GM19239 (cell line): ENCODE data around the gene STIMATE.
A peak's percentile ranks its signal among the peaks of the same experiment; 100 is the strongest.

Experiments
- DNase-seq: peaks from one replicate; pipeline ENCODE4 v3.0.0; 2011; ENCODE audit warnings: low spot score; ENCODE audit not compliant: insufficient read length
- FAIRE-seq: peaks from 2 replicates; lab custom pipeline; 2011; peaks lifted over from hg19 to GRCh38; lab: Jason Lieb, UNC

The STIMATE gene

GRCh38 chr3:52873433-52874159, 23.8 kb downstream of the STIMATE start:
- FAIRE-seq (no peak), DNase-seq (no peak)

- DNase-seq (no peak), FAIRE-seq (no peak)
Observed at GRCh38 chr3:52872245-52872644, 25.1 kb downstream of the STIMATE start.

GRCh38 chr3:52871761-52872160, 25.6 kb downstream of the STIMATE start:
- DNase-seq (no peak), FAIRE-seq (no peak)

GRCh38 chr3:52870471-52870870, 26.9 kb downstream of the STIMATE start:
- no peak for FAIRE-seq
- DNase-seq, result no peak

GRCh38 chr3:52866427-52866826, 30.9 kb downstream of the STIMATE start:
- FAIRE-seq, result no peak
- DNase-seq, result no peak

GRCh38 chr3:52865994-52866393, 31.4 kb downstream of the STIMATE start:
- no peak for DNase-seq
- FAIRE-seq, result no peak

- no peak for FAIRE-seq
- DNase-seq, result no peak
Observed at GRCh38 chr3:52860424-52860768, 37.0 kb downstream of the STIMATE start.

GRCh38 chr3:52859686-52860423, 37.5 kb downstream of the STIMATE start:
- FAIRE-seq (no peak), DNase-seq (no peak)

GRCh38 chr3:52857864-52858263, 39.5 kb downstream of the STIMATE start:
- DNase-seq (no peak), FAIRE-seq (no peak)

- DNase-seq (no peak), FAIRE-seq (no peak)
Observed at GRCh38 chr3:52857133-52857532, 40.2 kb downstream of the STIMATE start.

GRCh38 chr3:52856666-52857065, 40.7 kb downstream of the STIMATE start:
- no peak for FAIRE-seq
- DNase-seq, result no peak

GRCh38 chr3:52854013-52854412, 43.3 kb downstream of the STIMATE start:
- no peak for DNase-seq
- no peak for FAIRE-seq

GRCh38 chr3:52852419-52852818, 44.9 kb downstream of the STIMATE start:
- no peak for DNase-seq
- no peak for FAIRE-seq

GRCh38 chr3:52851348-52851747, 46.0 kb downstream of the STIMATE start:
- FAIRE-seq, result peak; percentile 95

GRCh38 chr3:52849656-52850055, 47.7 kb downstream of the STIMATE start:
- DNase-seq (no peak), FAIRE-seq (no peak)

More at GRCh38 chr3:52851348-52851747, 46.0 kb downstream of the STIMATE start:
- DNase-seq, result peak; percentile 60

- DNase-seq (no peak), FAIRE-seq (no peak)
Observed at GRCh38 chr3:52848617-52849016, 48.7 kb downstream of the STIMATE start.

GRCh38 chr3:52847726-52848125, 49.6 kb downstream of the STIMATE start:
- DNase-seq, result no peak
- peak; percentile 71 for FAIRE-seq

GRCh38 chr3:52847241-52847640, 50.1 kb downstream of the STIMATE start:
- no peak for DNase-seq
- FAIRE-seq, result no peak

GRCh38 chr3:52846432-52846965, 50.8 kb downstream of the STIMATE start:
- peak; percentile 95 for FAIRE-seq
- DNase-seq, result peak; percentile 29

- DNase-seq (no peak), FAIRE-seq (peak; percentile 71)
Observed at GRCh38 chr3:52845691-52846431, 51.5 kb downstream of the STIMATE start.

- DNase-seq, result no peak
- FAIRE-seq, result no peak
Observed at GRCh38 chr3:52845157-52845556, 52.2 kb downstream of the STIMATE start.
